ENCODE data around the gene FOLR3. TPM values are rescaled to one million over a fixed set of nuclear protein-coding genes. Genes with fewer than 3 reads are reported as not detected.

Gene FOLR3
- total RNA-seq, 1 donor from 2014 or later: not detected

GRCh38 chr11:72132646-72133045 is 2.9 kb upstream of the FOLR3 start:
- TF ChIP-seq CTCF (IDR thresholded peaks at IDR 0.05; ENCODE audit: partially characterized antibody, unreplicated experiment): no peak
- DNase-seq: no peak
- Mint-ChIP-seq H3K36me3 (ENCODE audit: unreplicated experiment) (peaks cover 12% of the 10 kb centered on the region), H3K27me3 (ENCODE audit: unreplicated experiment) (peaks cover 7% of the 10 kb centered on the region), H3K27ac (ENCODE audit: unreplicated experiment) (no peak overlapping the region), H3K4me3 (ENCODE audit: unreplicated experiment) (no peak overlapping the region), H3K9me3 (ENCODE audit: unreplicated experiment) (peaks cover 4% of the 10 kb centered on the region), H3K4me1 (ENCODE audit: low read depth, unreplicated experiment) (no peaks in the 10 kb centered on the region)

- no peak for DNase-seq
- Mint-ChIP-seq H3K4me3 (ENCODE audit: unreplicated experiment) (no peak overlapping the region), H3K27me3 (ENCODE audit: unreplicated experiment) (peaks cover 3% of the 10 kb centered on the region), H3K36me3 (ENCODE audit: unreplicated experiment) (no peaks in the 10 kb centered on the region), H3K27ac (ENCODE audit: unreplicated experiment) (no peak overlapping the region), H3K9me3 (ENCODE audit: unreplicated experiment) (peaks cover 1% of the 10 kb centered on the region), H3K4me1 (ENCODE audit: low read depth, unreplicated experiment) (no peaks in the 10 kb centered on the region)
- TF ChIP-seq CTCF (IDR thresholded peaks at IDR 0.05; ENCODE audit: partially characterized antibody, unreplicated experiment): no peak
Observed at GRCh38 chr11:72135891-72136683, 562 bp downstream of the FOLR3 start.

GRCh38 chr11:72136684-72137262 is 1.2 kb downstream of the FOLR3 start:
- Mint-ChIP-seq H3K27me3 (ENCODE audit: unreplicated experiment) (peaks cover 3% of the 10 kb centered on the region), H3K27ac (ENCODE audit: unreplicated experiment) (no peak overlapping the region), H3K9me3 (ENCODE audit: unreplicated experiment) (peaks cover 1% of the 10 kb centered on the region), H3K4me3 (ENCODE audit: unreplicated experiment) (no peak overlapping the region), H3K4me1 (ENCODE audit: low read depth, unreplicated experiment) (no peaks in the 10 kb centered on the region), H3K36me3 (ENCODE audit: unreplicated experiment) (no peaks in the 10 kb centered on the region)
- no peak for DNase-seq
- TF ChIP-seq CTCF (IDR thresholded peaks at IDR 0.05; ENCODE audit: partially characterized antibody, unreplicated experiment): no peak

- no peak overlapping the region for H3K4me3 Mint-ChIP-seq (ENCODE audit: unreplicated experiment)
- no peaks in the 10 kb centered on the region for H3K36me3 Mint-ChIP-seq (ENCODE audit: unreplicated experiment)
- H3K27me3 Mint-ChIP-seq (ENCODE audit: unreplicated experiment): peaks cover 2% of the 10 kb centered on the region
- peaks cover 1% of the 10 kb centered on the region for H3K9me3 Mint-ChIP-seq (ENCODE audit: unreplicated experiment)
- no peak for DNase-seq
- H3K27ac Mint-ChIP-seq (ENCODE audit: unreplicated experiment): no peak overlapping the region
- H3K4me1 Mint-ChIP-seq (ENCODE audit: low read depth, unreplicated experiment): no peaks in the 10 kb centered on the region
- TF ChIP-seq CTCF (IDR thresholded peaks at IDR 0.05; ENCODE audit: partially characterized antibody, unreplicated experiment): no peak
Observed at GRCh38 chr11:72138821-72139390, 3.4 kb downstream of the FOLR3 start.

GRCh38 chr11:72139500-72139899 is 4.0 kb downstream of the FOLR3 start:
- H3K9me3 Mint-ChIP-seq (ENCODE audit: unreplicated experiment): peaks cover 1% of the 10 kb centered on the region
- DNase-seq: no peak
- peaks cover 2% of the 10 kb centered on the region for H3K27me3 Mint-ChIP-seq (ENCODE audit: unreplicated experiment)
- no peak overlapping the region for H3K27ac Mint-ChIP-seq (ENCODE audit: unreplicated experiment)
- H3K36me3 Mint-ChIP-seq (ENCODE audit: unreplicated experiment): no peaks in the 10 kb centered on the region
- no peaks in the 10 kb centered on the region for H3K4me1 Mint-ChIP-seq (ENCODE audit: low read depth, unreplicated experiment)
- H3K4me3 Mint-ChIP-seq (ENCODE audit: unreplicated experiment): no peak overlapping the region
- no peak for TF ChIP-seq CTCF (IDR thresholded peaks at IDR 0.05; ENCODE audit: partially characterized antibody, unreplicated experiment)

All from glutamatergic neuron (in vitro differentiated cells).